ENCODE results near the gene PCSK9. TPM values are rescaled to one million over a fixed set of nuclear protein-coding genes. Genes with fewer than 3 reads are reported as not detected.
A peak's percentile ranks its signal among the peaks of the same experiment; 100 is the strongest.

Gene PCSK9
- total RNA-seq, 1 donor from 2014 or later = 0.07 TPM

DNA sequence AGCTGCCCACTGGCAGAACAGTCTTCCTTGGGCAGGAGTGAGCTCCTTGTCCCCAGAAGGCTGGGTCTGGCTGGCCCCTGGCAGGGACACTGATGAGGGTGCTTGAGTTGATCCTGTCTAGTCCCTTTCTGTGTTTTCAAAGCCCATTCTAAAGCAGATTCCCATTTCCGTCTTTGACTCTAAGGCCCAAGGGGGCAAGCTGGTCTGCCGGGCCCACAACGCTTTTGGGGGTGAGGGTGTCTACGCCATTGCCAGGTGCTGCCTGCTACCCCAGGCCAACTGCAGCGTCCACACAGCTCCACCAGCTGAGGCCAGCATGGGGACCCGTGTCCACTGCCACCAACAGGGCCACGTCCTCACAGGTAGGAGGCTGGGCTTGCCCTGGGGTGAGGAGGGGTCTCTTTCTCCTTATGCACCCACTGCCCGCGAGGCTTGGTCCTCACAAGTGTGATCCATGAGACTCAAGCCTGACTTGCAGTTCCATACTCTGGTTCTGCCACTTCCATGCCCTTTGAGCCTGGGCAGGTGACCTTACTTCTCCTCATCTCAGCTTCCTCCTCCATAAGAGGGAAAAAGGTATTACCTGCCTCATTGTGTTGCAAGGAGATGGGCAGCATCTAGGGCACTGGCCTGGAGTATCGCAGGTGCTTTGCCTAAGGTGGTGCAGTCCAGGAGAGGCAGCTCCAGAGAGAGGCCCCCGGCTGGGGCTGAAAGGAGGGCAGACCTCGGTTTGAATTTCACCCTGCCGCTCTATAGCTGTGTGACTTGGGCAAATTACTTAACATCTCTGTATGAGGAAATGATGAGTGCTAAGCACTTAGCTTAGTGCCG, 20.2 kb downstream of the PCSK9 start:
- DNase-seq (ENCODE audit: low read depth, low spot score) = no peak

DNA sequence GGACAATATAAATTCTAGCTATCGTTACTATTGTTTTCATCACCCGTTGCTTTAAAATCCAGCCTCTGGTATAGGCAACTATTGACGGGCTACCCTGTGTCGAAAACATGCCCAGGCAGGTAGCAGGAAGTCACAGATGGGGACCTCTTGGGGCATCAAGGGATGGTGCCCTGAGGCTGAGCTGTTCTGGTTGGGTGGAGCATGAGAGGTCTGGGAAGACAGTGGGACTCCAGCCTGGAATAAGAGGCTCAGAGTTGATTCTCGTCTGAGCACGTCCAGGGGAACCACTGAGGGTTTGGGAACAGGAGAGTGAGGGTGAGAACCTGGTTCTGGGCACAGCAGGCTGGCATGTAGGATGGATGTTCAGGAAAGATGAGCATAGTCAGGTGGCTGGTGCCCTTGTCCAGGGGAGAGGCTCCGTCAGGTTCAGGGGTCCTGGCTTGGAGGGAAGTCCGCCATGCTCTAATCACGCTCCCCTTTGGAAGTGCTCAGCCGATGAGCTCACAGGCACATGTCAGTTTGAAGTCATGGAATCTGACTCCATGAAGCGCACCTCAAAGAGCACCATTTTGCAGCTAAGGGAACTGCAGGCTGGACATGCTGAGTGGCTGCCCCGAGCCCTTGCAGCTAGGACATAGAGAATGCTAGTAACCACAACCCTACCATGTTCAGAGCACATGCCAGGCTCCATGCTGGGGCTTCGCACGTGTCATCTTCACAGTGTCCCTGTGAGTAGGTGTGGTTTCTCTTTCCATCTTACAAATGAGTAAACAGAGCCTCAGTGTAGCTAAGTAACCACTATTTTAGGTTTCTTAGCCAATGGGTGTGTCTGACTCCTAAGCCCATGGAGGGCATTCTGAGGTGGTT, 21.0 kb downstream of the PCSK9 start:
- no peak for DNase-seq (ENCODE audit: low read depth, low spot score)

DNA sequence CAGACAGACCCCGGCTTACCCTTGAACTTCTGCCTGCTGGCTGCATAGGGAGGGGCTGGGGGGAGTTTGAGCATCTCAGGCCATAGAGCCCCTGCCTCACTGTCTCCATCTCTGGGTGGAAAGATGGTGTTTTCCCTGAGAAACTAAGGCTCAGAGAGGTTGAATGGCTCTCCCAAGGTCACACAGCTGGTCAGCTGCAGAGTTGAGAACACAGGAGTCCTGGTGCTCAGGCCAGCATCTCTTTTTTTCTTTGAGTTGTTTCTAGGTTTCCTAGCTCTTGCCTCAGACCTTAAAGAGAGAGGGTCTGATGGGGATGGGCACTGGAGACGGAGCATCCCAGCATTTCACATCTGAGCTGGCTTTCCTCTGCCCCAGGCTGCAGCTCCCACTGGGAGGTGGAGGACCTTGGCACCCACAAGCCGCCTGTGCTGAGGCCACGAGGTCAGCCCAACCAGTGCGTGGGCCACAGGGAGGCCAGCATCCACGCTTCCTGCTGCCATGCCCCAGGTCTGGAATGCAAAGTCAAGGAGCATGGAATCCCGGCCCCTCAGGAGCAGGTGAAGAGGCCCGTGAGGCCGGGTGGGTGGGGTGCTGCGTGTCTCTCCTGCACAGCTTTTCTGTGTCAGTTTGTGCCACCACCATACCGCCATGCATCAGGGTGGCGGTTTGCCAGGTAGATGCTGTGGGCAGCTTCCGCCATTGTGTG, 21.8 kb downstream of the PCSK9 start:
- no peak for DNase-seq (ENCODE audit: low read depth, low spot score)

DNA sequence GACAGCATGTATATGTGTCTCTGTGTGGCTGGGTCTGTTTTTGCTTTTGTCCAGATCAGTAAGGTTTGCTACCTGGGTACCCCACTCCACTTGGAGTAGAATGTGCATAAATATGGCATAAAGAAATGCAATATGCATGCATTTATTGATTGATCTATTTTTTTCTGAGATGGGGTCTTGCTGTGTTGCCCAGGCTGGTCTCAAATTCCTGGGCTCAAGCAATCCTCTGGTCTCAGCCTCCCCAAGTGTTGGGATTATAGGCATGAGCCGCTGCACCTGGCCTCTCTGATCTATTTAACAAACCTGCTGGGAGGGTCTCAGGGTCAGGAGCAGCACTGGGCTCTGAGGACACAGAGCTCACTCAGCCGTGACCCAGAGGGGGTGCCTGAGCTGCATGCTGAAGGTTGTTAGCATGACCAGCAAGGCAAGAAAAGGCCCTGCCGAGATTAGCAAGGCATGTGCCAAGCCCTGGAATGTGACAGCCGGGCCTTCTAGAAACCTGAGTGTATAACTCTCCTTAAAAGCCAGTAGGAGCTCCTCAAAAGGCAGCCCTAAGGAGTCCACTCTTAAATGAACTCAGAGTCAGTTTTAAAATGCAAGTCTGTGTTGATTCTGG, 22.5 kb downstream of the PCSK9 start:
- no peak for DNase-seq (ENCODE audit: low read depth, low spot score)

DNA sequence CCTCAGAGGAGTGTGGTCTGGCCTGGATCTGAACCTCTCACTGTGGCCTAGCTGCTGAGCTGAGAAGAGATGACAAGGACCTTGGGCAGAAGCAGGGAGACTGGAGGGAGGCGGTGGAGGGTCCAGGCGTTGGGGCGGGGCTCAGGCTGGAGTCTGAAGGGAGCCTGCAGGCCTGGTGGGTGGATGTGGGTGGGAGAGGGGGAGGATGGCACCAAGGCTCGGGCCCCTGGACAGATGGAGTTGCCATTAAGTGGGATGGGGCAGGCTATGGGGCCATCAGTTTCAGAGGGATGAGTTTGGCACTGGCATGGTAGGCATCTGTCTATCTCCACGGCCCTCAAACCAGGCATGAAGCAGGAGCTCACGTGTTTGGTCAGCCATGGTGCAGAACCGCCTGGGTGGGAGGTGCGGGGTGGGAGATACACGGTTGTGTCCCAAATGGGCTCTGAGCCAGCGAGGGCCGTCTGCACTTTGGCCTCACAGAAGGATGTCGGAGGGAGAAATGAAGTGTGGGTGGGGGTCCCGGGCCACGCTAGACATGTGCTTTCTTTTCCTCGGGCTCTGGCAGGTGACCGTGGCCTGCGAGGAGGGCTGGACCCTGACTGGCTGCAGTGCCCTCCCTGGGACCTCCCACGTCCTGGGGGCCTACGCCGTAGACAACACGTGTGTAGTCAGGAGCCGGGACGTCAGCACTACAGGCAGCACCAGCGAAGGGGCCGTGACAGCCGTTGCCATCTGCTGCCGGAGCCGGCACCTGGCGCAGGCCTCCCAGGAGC, 23.6 kb downstream of the PCSK9 start:
- DNase-seq (ENCODE audit: low read depth, low spot score) = no peak

DNA sequence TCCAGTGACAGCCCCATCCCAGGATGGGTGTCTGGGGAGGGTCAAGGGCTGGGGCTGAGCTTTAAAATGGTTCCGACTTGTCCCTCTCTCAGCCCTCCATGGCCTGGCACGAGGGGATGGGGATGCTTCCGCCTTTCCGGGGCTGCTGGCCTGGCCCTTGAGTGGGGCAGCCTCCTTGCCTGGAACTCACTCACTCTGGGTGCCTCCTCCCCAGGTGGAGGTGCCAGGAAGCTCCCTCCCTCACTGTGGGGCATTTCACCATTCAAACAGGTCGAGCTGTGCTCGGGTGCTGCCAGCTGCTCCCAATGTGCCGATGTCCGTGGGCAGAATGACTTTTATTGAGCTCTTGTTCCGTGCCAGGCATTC, 24.2 kb downstream of the PCSK9 start:
- no peak for DNase-seq (ENCODE audit: low read depth, low spot score)

DNA sequence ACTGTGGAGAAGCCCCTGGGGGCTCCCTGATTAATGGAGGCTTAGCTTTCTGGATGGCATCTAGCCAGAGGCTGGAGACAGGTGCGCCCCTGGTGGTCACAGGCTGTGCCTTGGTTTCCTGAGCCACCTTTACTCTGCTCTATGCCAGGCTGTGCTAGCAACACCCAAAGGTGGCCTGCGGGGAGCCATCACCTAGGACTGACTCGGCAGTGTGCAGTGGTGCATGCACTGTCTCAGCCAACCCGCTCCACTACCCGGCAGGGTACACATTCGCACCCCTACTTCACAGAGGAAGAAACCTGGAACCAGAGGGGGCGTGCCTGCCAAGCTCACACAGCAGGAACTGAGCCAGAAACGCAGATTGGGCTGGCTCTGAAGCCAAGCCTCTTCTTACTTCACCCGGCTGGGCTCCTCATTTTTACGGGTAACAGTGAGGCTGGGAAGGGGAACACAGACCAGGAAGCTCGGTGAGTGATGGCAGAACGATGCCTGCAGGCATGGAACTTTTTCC, 24.8 kb downstream of the PCSK9 start:
- no peak for DNase-seq (ENCODE audit: low read depth, low spot score)

GRCh38 chr1:55064861-55065263, 25.5 kb downstream of the PCSK9 start:
- DNase-seq (ENCODE audit: low read depth, low spot score) = no peak

- no peak for DNase-seq (ENCODE audit: low read depth, low spot score)
Observed at GRCh38 chr1:55065648-55066047, 26.3 kb downstream of the PCSK9 start.

DNA sequence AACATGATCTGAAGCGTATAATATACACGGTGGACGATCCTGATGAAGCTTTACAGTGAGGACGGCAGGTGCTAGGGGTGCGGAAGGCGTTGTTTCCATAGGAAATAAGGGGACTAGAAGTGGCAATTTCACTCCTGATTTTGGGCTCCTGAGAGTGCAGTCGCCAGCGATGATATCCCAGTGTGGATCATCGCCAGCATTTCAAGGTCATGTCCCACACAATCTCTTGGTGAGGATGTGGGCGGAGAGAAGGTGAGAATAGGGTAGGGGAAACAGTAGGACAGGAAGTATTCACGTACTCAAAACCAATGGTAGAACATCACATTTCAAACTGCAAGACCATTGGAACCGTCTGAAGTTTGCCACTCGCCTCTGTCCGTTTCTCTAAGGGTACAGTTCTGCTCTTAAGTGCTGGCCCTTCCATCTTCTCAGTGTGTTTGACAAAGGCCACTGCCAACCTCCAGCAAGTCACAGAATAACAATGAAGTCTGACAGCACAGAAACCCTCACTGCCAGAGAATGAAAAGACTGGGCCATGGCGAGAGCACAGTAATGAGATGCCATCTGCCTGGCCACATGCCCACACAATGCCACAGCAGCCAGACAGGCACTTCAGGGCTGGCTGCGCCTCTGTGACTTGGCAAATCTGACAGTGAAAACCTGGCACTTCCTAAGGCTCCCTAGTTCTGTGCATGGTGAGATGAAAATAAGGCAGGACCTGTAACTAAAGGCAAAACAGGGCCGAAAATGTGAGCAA, 27.9 kb downstream of the PCSK9 start:
- no peak for DNase-seq (ENCODE audit: low read depth, low spot score)

- DNase-seq (ENCODE audit: low read depth, low spot score) = no peak
Observed at GRCh38 chr1:55067914-55068313, 28.6 kb downstream of the PCSK9 start.

GRCh38 chr1:55068638-55069037, 29.3 kb downstream of the PCSK9 start:
- no peak for DNase-seq (ENCODE audit: low read depth, low spot score)

DNA sequence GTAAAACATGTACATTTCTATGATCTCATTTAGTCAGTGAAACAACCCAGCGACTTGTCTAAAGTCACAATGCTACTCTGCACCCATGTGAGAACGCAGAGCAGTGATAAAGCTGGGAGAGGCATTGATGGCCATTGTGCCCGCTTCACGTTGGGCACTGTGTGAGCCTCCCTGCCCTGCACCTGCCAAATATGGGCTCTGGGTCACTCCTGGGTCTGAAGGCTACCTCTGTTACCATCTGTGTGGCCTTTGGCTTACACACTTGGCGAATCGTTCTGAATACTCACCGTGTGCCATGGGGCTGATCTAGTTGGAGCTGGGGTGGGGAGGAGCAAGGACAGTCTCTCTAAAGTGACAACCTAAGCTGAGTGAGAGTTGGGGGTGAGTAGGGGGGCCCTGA, 29.9 kb downstream of the PCSK9 start:
- DNase-seq (ENCODE audit: low read depth, low spot score) = no peak

GRCh38 chr1:55070293-55071164, 31.2 kb downstream of the PCSK9 start:
- no peak for DNase-seq (ENCODE audit: low read depth, low spot score)

DNA sequence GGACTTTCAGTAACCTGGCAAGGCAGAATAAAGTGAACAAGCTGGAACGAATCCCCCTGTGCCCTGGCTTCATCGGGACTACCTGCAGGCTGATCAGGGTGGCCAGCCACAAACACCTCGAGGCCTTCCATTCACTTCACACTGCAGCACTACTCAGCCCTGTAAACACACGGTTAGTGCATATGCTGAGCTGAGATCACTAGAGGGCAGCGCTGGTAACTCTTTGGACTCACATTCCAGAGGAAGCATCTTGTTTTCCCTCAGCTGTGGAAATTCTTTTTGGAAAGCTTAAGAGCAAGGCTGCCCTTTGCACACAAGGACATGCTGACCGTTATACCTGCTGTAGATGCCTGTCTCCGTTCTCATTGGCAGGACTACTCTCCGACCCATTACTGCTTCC, 32.1 kb downstream of the PCSK9 start:
- DNase-seq (ENCODE audit: low read depth, low spot score) = peak; percentile 29

- DNase-seq (ENCODE audit: low read depth, low spot score) = no peak
Observed at GRCh38 chr1:55073187-55073916, 34.0 kb downstream of the PCSK9 start.

- DNase-seq (ENCODE audit: low read depth, low spot score) = no peak
Observed at GRCh38 chr1:55074455-55074854, 35.1 kb downstream of the PCSK9 start.

- DNase-seq (ENCODE audit: low read depth, low spot score) = no peak
Observed at GRCh38 chr1:55076356-55076755, 37.0 kb downstream of the PCSK9 start.
